Upper lobe of left lung (tissue), 6 donors: ENCODE measurements around the gene EGLN1. TPM values are rescaled to one million over a fixed set of nuclear protein-coding genes. Genes with fewer than 3 reads are reported as not detected.

Source experiments
- ATAC-seq, 2 donors: fragments of 200-7000 bp; cut with Tn5 transposase; one replicate each; pipeline ENCODE4 v1.9.1; 2022; ENCODE audit warnings: mild to moderate bottlenecking in 2 of 2, moderate library complexity in 2 of 2; ENCODE audit not compliant: low FRiP score in 2 of 2
- DNase-seq, 2 donors: peaks; one replicate each; pipeline ENCODE4 v3.0.0-alpha.2; 2019 to 2020
- H3K27ac ChIP-seq, 4 donors: fragments of 200-600 bp; sonication (generic); one replicate each; pipeline ENCODE4 v1.5.1; 2016 to 2019
- H3K27me3 ChIP-seq, 4 donors: fragments of 200-600 bp; sonication (generic); one replicate each; pipeline ENCODE4 v1.5.1; 2017 to 2019
- H3K36me3 ChIP-seq, 4 donors: fragments of 200-600 bp; sonication (generic); one replicate each; pipeline ENCODE4 v1.5.1; 2016 to 2019
- H3K4me1 ChIP-seq, 4 donors: fragments of 200-600 bp; sonication (generic); one replicate each; pipeline ENCODE4 v1.5.1; 2018 to 2019
- H3K4me3 ChIP-seq, 4 donors: fragments of 200-600 bp; sonication (generic); one replicate each; pipeline ENCODE4 v1.5.1; 2017 to 2019; ENCODE audit warnings: mild to moderate bottlenecking in 2 of 4, moderate library complexity in 1 of 4
- H3K9me3 ChIP-seq, 4 donors: fragments of 200-600 bp; sonication (generic); one replicate each; pipeline ENCODE4 v1.5.1; 2018 to 2019
- EP300 ChIP-seq, 4 donors: sonication (generic); formaldehyde crosslinking; IDR thresholded peaks; one replicate each; pipeline ENCODE4 v1.5.1; 2017; ENCODE audit warnings: antibody characterized with exemption in 4 of 4, control low read depth in 2 of 4
- POLR2A ChIP-seq, 4 donors: fragments of 450-650 bp; IDR thresholded peaks; one replicate each; pipeline ENCODE4 v1.5.1; 2016 to 2017; ENCODE audit warnings: antibody characterized with exemption in 4 of 4, mild to moderate bottlenecking in 2 of 4
- POLR2AphosphoS5 ChIP-seq, 2 donors: sonication (generic); formaldehyde crosslinking; IDR thresholded peaks; one replicate each; pipeline ENCODE4 v1.5.1; 2017; ENCODE audit warnings: antibody characterized with exemption in 2 of 2
- WGBS, 2 donors: methylation state at CpG; one replicate each; pipeline ENCODE4 v1.1.5; 2017 to 2018; 5-methylcytosine and 5-hydroxymethylcytosine counted together
- total RNA-seq, 6 donors: library from RNA; depleted of rRNA in 4 of 6; stranded (reverse); fragments of >200 nt in 4 of 6; gene quantifications; one replicate each; pipeline versions ENCODE4 v1.1.0 to v1.2.1, GENCODE V29; 2016 to 2021
- TF ChIP-seq, protein P1 (sequence below), 6 experiments: fragments of 450-650 bp in 4 of 6; fragments of 200-600 bp in 2 of 6; sonication (generic) in 2 of 6; IDR thresholded peaks; one replicate each; pipeline ENCODE4 v1.5.1; 2016 to 2019; ENCODE audit warnings: antibody characterized with exemption in 6 of 6
- donor health status: DM: no; HTN: no; CAD: no; lungs with moderate emphysema.
- donor health status: DM: no; HTN: yes; CAD: no; lungs with severe emphysema.

The EGLN1 gene
- total RNA-seq, 6 donors from 2014 or later: 19.9 to 30.4 (median 22.8) TPM

- DNase-seq: no peak
Measured at GRCh38 chr1:231376101-231376500, 46.0 kb downstream of the EGLN1 start.

DNA sequence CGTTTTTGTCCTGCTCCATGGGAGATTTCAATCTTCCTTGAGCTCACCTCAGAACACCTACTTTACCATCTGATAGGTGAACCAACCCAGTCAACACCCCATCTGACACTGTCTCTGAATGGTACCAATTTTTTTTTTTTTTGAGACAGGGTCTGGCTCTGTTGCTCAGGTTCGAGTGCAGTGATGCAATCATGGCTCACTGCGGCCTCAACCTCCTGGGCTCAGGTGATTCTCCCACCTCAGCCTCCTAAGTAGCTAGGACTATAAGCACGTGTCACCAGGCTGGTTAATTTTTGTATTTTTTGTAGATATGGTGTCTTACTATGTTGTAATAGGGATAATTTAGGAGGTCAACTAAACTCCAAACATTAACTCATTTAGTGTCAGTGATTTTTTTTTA, 47.7 kb downstream of the EGLN1 start:
- H3K27ac ChIP-seq: no peak overlapping the region
- no peak for ATAC-seq
- TF ChIP-seq, protein P1, sequence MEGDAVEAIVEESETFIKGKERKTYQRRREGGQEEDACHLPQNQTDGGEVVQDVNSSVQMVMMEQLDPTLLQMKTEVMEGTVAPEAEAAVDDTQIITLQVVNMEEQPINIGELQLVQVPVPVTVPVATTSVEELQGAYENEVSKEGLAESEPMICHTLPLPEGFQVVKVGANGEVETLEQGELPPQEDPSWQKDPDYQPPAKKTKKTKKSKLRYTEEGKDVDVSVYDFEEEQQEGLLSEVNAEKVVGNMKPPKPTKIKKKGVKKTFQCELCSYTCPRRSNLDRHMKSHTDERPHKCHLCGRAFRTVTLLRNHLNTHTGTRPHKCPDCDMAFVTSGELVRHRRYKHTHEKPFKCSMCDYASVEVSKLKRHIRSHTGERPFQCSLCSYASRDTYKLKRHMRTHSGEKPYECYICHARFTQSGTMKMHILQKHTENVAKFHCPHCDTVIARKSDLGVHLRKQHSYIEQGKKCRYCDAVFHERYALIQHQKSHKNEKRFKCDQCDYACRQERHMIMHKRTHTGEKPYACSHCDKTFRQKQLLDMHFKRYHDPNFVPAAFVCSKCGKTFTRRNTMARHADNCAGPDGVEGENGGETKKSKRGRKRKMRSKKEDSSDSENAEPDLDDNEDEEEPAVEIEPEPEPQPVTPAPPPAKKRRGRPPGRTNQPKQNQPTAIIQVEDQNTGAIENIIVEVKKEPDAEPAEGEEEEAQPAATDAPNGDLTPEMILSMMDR (IDR thresholded peaks at IDR 0.05): no peak
- no peak for TF ChIP-seq EP300 (IDR thresholded peaks at IDR 0.05)
- TF ChIP-seq POLR2A (IDR thresholded peaks at IDR 0.05): no peak
- no peak for TF ChIP-seq POLR2AphosphoS5 (IDR thresholded peaks at IDR 0.05)
- peaks cover 0 to 4% (median 2%) of the 10 kb centered on the region in 4 donors for H3K36me3 ChIP-seq
- H3K4me3 ChIP-seq: no peak overlapping the region
- no peaks in the 10 kb centered on the region for H3K9me3 ChIP-seq
- H3K27me3 ChIP-seq: no peaks in the 10 kb centered on the region
- peaks cover 0 to 3% (median 2%) of the 10 kb centered on the region in 4 donors for H3K4me1 ChIP-seq
- WGBS, 2 donors: 88 to 93% methylated on average over 4 of the region's 4 CpGs
- no peak for DNase-seq

More at GRCh38 chr1:231376101-231376500, 46.0 kb downstream of the EGLN1 start:
- Histone ChIP-seq H3K36me3 (no peaks in the 10 kb centered on the region), H3K27me3 (no peaks in the 10 kb centered on the region), H3K4me1 (peaks cover 0 to 3% (median 2%) of the 10 kb centered on the region in 4 donors), H3K4me3 (no peak overlapping the region), H3K9me3 (no peaks in the 10 kb centered on the region), H3K27ac (no peak overlapping the region)
- 89 to 92% methylated on average over 4 of the region's 4 CpGs for WGBS, 2 donors
- TF ChIP-seq POLR2AphosphoS5 (IDR thresholded peaks at IDR 0.05) (no peak), EP300 (IDR thresholded peaks at IDR 0.05) (no peak), POLR2A (IDR thresholded peaks at IDR 0.05) (no peak)
- TF ChIP-seq, protein P1 (IDR thresholded peaks at IDR 0.05): no peak
- no peak for ATAC-seq

DNA sequence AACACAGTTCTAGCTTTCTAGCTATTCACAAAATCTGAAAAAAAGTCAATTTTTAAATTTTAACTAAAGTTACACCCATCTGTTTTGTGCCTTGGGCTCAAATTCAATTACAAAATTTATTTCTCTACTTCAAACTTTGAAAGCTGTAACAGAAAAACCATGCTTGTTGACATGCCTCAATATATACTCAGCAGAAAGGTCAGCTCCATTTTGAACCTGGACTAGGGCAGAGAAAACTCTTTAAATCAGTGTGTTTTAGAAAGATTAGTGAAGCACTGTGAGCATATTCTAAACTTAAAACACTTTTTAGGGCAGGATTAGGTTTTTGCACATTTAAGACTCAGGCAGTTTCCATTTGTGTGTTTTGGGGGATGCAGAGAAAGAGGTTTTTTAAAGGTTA, 49.6 kb downstream of the EGLN1 start:
- Histone ChIP-seq H3K4me1 (peaks cover 0 to 3% (median 0%) of the 10 kb centered on the region in 4 donors), H3K27me3 (no peaks in the 10 kb centered on the region), H3K27ac (no peak overlapping the region), H3K4me3 (no peak overlapping the region), H3K36me3 (peaks cover 0 to 18% (median 12%) of the 10 kb centered on the region in 4 donors), H3K9me3 (no peaks in the 10 kb centered on the region)
- TF ChIP-seq, protein P1 (IDR thresholded peaks at IDR 0.05): no peak
- TF ChIP-seq POLR2AphosphoS5 (IDR thresholded peaks at IDR 0.05): no peak
- no peak for TF ChIP-seq POLR2A (IDR thresholded peaks at IDR 0.05)
- no peak for TF ChIP-seq EP300 (IDR thresholded peaks at IDR 0.05)
- DNase-seq (no peak), ATAC-seq (no peak)

DNA sequence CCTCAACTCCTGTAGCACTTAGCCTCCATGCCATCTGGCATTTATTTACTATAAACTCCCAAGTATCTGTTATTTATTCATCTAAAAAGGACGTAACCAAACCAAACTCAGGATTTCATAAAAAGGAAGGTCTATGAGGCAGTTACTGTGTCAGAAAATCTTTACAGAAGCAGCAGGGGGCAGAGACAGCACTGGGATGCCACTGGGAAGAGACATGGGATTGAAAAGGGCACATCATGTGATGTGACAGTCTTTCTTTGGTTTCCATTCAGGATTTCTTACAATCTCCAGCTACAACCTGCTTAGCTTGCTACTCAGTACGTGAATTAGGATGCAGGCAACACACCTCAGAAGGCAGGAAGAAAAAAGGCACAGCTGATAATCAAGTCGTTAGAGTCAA, 52.8 kb downstream of the EGLN1 start:
- Histone ChIP-seq H3K9me3 (no peaks in the 10 kb centered on the region), H3K4me3 (no peak overlapping the region), H3K4me1 (no peaks in the 10 kb centered on the region), H3K27me3 (no peaks in the 10 kb centered on the region), H3K27ac (no peak overlapping the region), H3K36me3 (peaks cover 0 to 34% (median 12%) of the 10 kb centered on the region in 4 donors)
- no peak for TF ChIP-seq EP300 (IDR thresholded peaks at IDR 0.05)
- TF ChIP-seq POLR2AphosphoS5 (IDR thresholded peaks at IDR 0.05): no peak
- TF ChIP-seq, protein P1 (IDR thresholded peaks at IDR 0.05): no peak
- no peak for TF ChIP-seq POLR2A (IDR thresholded peaks at IDR 0.05)
- WGBS, 2 donors: 80 to 86% methylated on average over 3 of the region's 3 CpGs
- ATAC-seq (no peak), DNase-seq (no peak)

DNA sequence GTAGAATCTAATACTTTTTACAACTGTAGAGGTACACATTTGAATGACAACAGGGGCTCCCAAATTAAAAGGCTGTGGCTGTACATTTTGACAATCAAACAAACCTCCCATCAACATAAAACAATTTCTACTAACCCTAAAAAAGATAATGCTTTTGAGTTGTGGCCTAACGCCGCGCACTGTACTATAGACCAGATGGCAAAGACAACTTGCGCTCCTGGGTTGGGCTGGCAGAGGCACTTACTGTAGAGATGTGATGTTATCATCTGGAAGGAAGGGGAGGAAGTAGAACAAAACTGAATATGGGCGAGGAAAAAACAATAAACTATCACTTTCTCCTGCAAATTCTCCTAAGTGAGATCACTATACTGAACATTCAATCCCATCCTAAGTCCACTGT, 57.9 kb downstream of the EGLN1 start:
- Histone ChIP-seq H3K4me1 (peaks cover 0 to 6% (median 0%) of the 10 kb centered on the region in 4 donors), H3K36me3 (peaks cover 0 to 28% (median 9%) of the 10 kb centered on the region in 4 donors), H3K9me3 (no peaks in the 10 kb centered on the region), H3K27me3 (no peaks in the 10 kb centered on the region), H3K4me3 (no peak overlapping the region), H3K27ac (no peak overlapping the region)
- DNase-seq: no peak
- no peak for ATAC-seq
- WGBS, 2 donors: 78% methylated on average over 5 of the region's 5 CpGs
- TF ChIP-seq POLR2A (IDR thresholded peaks at IDR 0.05) (no peak), POLR2AphosphoS5 (IDR thresholded peaks at IDR 0.05) (no peak), EP300 (IDR thresholded peaks at IDR 0.05) (no peak)
- TF ChIP-seq, protein P1 (IDR thresholded peaks at IDR 0.05): no peak
